Stimulated activated CD8-positive, alpha-beta memory T cell treated with anti-CD3 and anti-CD28 coated beads, Interleukin-7, amount 100 ng/mL, for 1 hour (primary cell): ENCODE measurements around the gene BLM.

Experiments used
- DNase-seq, 2 donors: peaks; one replicate each; pipeline ENCODE4 v3.0.0-alpha.2; 2020; ENCODE audit warnings: low read depth in 2 of 2

Gene BLM

GRCh38 chr15:90691982-90692773 is 25.0 kb upstream of the BLM start:
- no peak for DNase-seq

GRCh38 chr15:90694987-90695386 is 22.2 kb upstream of the BLM start:
- DNase-seq, result no peak

DNA sequence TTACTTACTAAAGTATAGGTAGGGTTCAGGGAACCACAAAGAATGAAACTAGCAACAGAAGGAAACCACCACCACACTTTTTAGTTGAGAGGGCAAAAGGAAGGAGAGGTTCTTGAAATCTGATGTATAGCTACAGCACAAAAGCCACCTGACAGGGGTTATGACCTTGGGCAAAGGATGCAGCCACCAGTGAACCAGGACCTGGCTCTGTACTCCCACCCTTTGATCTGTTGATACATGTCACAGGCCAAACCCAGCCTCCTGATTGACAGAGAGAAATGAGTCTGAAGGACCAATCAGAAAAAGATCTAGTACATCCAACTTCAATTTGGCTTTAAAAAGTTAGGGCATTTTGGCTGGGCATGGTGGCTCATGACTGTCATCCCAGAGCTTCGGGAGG is 20.0 kb upstream of the BLM start:
- DNase-seq, result no peak

- no peak for DNase-seq
Observed at GRCh38 chr15:90698629-90699028, 18.5 kb upstream of the BLM start.

- no peak for DNase-seq
Observed at GRCh38 chr15:90701048-90701447, 16.1 kb upstream of the BLM start.

- DNase-seq, result no peak
Observed at GRCh38 chr15:90701880-90702630, 15.1 kb upstream of the BLM start.

DNA sequence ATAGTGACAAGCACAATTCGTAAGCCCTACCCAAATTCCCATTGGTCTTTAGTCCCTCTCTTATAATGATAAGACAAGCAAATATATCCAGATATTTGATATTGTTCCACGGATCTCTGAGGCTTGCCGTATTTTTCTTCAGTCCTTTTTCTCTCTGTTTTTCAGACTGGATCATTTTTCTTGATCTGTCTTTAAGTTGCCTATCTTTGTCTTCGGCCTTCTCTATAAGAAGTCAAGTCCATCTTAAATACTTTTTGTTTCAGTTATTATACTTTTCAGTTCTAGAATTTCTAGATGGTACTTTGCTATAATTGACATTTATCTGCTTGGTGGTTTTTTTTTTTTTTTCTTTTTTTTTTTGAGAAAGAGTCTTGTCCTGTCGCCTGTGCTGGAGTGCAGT is 13.7 kb upstream of the BLM start:
- DNase-seq, result no peak

- no peak for DNase-seq
Observed at GRCh38 chr15:90705212-90705611, 11.9 kb upstream of the BLM start.

GRCh38 chr15:90706394-90707327 is 10.5 kb upstream of the BLM start:
- no peak for DNase-seq

DNA sequence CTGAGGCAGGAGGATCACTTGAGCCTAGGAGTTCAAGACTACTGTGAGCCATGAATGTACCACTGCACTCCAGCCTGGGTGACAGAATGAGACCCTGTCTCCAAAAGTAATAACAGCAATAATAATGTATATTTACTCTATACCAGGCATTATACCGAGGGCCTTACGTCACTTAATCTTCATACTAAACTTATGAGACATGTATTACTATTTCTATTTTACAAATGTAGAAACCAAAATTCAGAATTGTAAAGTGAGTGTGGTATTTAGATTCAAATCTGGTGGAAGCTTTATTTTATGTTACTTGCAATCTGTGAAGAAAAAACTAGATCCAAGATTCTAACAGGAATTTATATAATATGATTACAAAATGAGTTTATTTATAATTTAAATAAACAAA is 9.7 kb upstream of the BLM start:
- no peak for DNase-seq

GRCh38 chr15:90708516-90708915 is 8.6 kb upstream of the BLM start:
- no peak for DNase-seq

GRCh38 chr15:90709278-90709677 is 7.9 kb upstream of the BLM start:
- no peak for DNase-seq

- DNase-seq, result no peak
Observed at GRCh38 chr15:90710436-90711027, 6.6 kb upstream of the BLM start.

DNA sequence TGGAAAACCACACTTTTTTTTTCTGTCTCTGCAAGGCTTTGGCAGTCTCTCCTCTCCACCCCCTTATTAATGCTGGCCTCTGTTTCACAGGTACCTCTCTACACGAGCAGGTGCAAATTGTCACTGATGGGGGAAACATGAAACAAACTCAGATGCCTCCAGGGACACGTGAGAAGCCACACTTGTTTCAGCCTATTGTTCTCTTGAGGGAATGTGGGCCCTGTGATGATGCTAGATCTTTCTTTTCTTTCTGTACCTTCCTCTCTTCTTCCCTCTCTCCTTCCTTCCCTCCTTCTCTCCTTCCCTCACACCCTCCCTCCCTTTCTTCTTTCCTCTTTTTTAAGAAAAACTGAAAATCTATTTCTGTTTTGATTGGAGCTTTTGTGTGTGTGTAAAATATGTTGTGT is 5.7 kb upstream of the BLM start:
- DNase-seq, result no peak

GRCh38 chr15:90711842-90712241 is 5.3 kb upstream of the BLM start:
- DNase-seq, result no peak

GRCh38 chr15:90713081-90713480 is 4.1 kb upstream of the BLM start:
- no peak for DNase-seq

GRCh38 chr15:90716317-90716975 is 700 bp upstream of the BLM start:
- DNase-seq, result no peak

- no peak for DNase-seq
Observed at GRCh38 chr15:90718232-90718631, 1.1 kb downstream of the BLM start.

DNA sequence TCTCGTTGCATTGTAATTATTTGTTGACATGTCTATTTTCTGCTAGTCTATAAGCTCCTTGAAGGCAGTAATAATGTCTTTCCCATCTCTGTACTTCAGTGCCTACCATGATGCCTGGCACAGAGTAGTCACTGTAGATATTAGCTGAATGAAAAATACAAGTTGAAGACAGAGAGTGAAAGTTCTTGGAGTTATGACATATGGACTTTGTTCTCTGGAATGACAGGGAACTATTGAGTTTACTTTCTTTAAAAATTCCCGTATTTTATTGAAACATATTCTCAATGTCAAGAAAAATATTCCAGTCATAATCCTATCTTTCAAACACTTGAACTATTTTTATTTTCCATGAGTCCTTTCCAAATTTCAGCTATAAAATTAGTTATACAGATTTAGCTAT is 3.0 kb downstream of the BLM start:
- no peak for DNase-seq

DNA sequence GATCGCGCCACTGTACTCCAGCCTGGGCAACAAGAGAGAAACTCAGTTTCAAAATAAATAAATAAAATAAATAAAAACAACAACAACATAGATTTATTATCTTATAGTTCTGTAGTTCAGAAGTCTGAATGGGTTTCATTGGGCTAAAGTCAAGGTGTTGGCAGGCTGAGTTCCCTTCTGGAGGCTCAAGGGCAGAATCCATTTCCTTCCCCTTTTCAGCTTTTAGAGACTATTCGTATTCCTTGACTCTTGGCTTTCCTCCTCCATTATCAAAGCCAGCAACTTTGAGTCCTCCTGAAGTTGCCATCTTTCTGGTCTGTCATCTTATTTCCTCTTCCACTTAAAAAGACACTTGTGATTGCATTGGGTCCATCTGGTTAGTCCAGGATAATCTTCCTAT is 12.1 kb downstream of the BLM start:
- DNase-seq, result no peak

DNA sequence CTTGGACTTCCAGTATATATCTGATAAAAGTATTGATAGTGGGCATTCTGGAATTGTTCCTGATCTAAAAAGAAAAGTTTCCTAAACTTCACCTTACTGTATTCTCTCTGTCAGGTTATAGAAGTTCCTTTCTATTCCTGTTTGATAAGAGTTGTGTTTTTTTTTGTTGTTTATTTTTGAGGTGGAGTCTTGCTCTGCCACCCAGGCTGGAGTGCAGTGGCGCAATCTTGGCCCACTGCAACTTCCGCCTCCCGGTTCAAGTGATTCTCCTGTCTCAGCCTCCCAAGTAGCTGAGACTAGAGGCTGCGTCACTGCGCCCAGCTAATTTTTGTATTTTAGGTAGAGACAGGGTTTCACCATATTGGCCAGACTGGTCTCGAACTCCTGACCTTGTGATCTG is 13.1 kb downstream of the BLM start:
- no peak for DNase-seq
